Nephron progenitor cell (in vitro differentiated cells): ENCODE data around the gene VSX2.
"Not testable (repeated sequence)": the region's sequence is repeated elsewhere in the genome, so short reads cannot be mapped to it uniquely, and the experiment has no call there.

Experiments used
- DNase-seq: peaks from one replicate; pipeline ENCODE4 v3.0.0; 2021
- H3K27ac Mint-ChIP-seq: 2 replicates; pipeline ENCODE4 v1.8.0; 2021; ENCODE audit warnings: mild to moderate bottlenecking, moderate library complexity, mixed read lengths
- H3K27me3 Mint-ChIP-seq: 2 replicates; pipeline ENCODE4 v1.8.0; 2021; ENCODE audit warnings: mild to moderate bottlenecking, low read depth, mixed read lengths; ENCODE audit not compliant: poor library complexity
- H3K36me3 Mint-ChIP-seq: 2 replicates; pipeline ENCODE4 v1.8.0; 2021; ENCODE audit warnings: low read depth, mixed read lengths
- H3K4me1 Mint-ChIP-seq: 2 replicates; pipeline ENCODE4 v1.8.0; 2021; ENCODE audit warnings: mixed read lengths
- H3K4me3 Mint-ChIP-seq: 2 replicates; pipeline ENCODE4 v1.8.0; 2021; ENCODE audit warnings: mild to moderate bottlenecking, moderate library complexity, mixed read lengths
- H3K9me3 Mint-ChIP-seq: 2 replicates; pipeline ENCODE4 v1.8.0; 2021; ENCODE audit warnings: mild to moderate bottlenecking, moderate library complexity, mixed read lengths
- TF ChIP-seq, protein P1 (sequence below): fragments of 200-600 bp; sonication (generic); IDR thresholded peaks from 2 replicates; pipeline ENCODE4 v1.5.0; 2021; ENCODE audit warnings: antibody characterized with exemption

The VSX2 gene

DNA sequence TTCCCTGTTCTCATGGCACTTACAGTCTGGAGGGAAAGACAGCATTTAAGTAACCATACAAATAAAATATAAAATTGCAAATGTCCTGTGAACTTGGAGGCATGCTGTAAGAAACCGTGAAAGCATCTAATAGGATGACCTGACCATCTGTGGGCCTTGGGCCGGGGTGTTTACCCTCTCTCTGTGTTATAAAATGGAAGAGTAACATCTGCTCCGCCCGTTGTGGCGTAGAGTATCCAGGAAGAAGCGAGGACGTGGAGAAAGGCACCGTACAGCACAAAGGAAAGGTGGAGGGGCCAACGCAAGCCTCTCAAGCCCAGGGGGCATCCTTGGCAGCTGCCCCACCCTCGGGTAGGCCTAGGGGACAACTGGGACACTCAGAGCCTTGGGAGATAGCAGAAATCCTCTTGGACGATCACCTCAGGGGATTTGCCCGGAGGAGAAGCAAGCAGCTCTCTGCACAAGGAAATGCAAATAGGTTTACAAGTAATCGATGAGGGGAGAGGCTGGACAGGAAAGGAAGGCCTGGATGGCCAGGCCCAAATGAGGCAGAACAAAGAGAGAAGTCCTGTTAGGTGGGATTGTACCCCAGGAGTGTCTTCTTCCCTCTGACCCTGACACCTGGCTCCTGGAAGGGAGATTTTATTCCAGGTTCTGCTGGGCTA lies 26.2 kb downstream of the VSX2 start:
- H3K27ac Mint-ChIP-seq, result peak overlapping the region; percentile 86
- DNase-seq, result no peak
- H3K4me1 Mint-ChIP-seq, result peaks cover 9% of the 10 kb centered on the region
- H3K9me3 Mint-ChIP-seq, result no peaks in the 10 kb centered on the region
- no peaks in the 10 kb centered on the region for H3K36me3 Mint-ChIP-seq
- peaks cover 30% of the 10 kb centered on the region for H3K27me3 Mint-ChIP-seq
- H3K4me3 Mint-ChIP-seq, result no peak overlapping the region
- TF ChIP-seq, protein P1, sequence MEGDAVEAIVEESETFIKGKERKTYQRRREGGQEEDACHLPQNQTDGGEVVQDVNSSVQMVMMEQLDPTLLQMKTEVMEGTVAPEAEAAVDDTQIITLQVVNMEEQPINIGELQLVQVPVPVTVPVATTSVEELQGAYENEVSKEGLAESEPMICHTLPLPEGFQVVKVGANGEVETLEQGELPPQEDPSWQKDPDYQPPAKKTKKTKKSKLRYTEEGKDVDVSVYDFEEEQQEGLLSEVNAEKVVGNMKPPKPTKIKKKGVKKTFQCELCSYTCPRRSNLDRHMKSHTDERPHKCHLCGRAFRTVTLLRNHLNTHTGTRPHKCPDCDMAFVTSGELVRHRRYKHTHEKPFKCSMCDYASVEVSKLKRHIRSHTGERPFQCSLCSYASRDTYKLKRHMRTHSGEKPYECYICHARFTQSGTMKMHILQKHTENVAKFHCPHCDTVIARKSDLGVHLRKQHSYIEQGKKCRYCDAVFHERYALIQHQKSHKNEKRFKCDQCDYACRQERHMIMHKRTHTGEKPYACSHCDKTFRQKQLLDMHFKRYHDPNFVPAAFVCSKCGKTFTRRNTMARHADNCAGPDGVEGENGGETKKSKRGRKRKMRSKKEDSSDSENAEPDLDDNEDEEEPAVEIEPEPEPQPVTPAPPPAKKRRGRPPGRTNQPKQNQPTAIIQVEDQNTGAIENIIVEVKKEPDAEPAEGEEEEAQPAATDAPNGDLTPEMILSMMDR, result no peak

- peaks cover 9% of the 10 kb centered on the region for H3K4me1 Mint-ChIP-seq
- TF ChIP-seq, protein P1, result no peak
- no peak for DNase-seq
- H3K9me3 Mint-ChIP-seq, result no peaks in the 10 kb centered on the region
- no peak overlapping the region for H3K27ac Mint-ChIP-seq
- no peaks in the 10 kb centered on the region for H3K36me3 Mint-ChIP-seq
- no peak overlapping the region for H3K4me3 Mint-ChIP-seq
- peaks cover 17% of the 10 kb centered on the region for H3K27me3 Mint-ChIP-seq
Measured at GRCh38 chr14:74267588-74267987, 28.3 kb downstream of the VSX2 start.

DNA sequence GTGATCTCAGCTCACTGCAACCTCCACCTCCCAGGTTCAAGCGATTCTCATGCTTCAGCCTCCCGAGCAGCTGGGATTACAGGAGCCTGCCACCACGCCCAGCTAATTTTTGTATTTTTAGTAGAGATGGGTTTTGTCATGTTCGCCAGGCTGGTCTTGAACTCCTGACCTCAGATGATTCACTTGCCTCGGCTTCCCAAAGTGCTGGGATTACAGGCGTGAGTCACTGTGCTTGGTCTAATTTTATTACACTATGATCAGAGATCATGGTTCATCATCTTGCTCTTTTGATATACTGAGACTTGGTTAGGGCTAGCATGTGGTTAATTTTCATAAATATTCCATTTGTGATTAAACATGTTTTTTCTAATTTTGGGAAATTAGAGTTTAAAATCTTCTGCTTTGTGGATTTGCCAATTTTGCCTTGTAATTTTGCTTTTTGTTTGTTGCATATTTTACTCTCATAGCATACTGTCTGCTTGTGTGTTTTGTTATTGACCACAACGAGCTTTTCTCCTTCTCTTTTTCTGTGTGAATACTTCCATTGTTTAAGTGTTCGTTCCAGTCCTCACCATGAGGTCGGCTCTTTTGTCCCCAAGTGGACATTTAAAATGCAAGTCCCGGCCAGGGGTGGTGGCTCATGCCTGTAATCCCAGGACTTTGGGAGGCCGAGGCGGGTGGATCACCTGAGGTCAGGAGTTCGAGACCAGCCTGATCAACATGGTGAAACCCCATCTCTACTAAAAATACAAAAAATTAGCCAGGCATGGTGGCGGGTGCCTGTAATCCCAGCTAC lies 31.3 kb downstream of the VSX2 start:
- H3K36me3 Mint-ChIP-seq, H3K27ac Mint-ChIP-seq, DNase-seq, H3K4me3 Mint-ChIP-seq, H3K9me3 Mint-ChIP-seq, H3K4me1 Mint-ChIP-seq: not testable (repeated sequence)
- H3K27me3 Mint-ChIP-seq, result peaks cover 18% of the 10 kb centered on the region

DNA sequence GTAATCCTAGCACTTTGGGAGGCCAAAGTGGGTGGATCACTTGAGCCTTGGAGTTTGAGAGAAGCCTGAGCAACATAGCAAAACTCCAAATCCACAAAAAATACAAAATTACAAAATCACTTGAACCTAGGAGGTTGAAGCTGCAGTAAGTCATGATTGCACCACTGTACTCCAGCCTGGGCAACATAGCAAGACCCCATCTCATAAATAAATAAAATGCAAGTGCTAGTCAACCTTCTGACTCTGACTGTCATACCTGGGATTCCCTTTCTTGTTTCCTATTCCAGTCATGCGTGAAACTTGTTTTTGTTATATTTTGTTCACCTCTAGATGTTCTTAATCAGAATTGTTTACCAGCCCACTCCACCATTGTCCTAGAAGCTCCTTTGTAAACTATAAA lies 32.1 kb downstream of the VSX2 start:
- H3K27ac Mint-ChIP-seq, result no peak overlapping the region
- H3K4me1 Mint-ChIP-seq, result no peaks in the 10 kb centered on the region
- H3K36me3 Mint-ChIP-seq, result no peaks in the 10 kb centered on the region
- TF ChIP-seq, protein P1, result no peak
- peaks cover 14% of the 10 kb centered on the region for H3K27me3 Mint-ChIP-seq
- H3K9me3 Mint-ChIP-seq, result no peaks in the 10 kb centered on the region
- no peak for DNase-seq
- no peak overlapping the region for H3K4me3 Mint-ChIP-seq

DNA sequence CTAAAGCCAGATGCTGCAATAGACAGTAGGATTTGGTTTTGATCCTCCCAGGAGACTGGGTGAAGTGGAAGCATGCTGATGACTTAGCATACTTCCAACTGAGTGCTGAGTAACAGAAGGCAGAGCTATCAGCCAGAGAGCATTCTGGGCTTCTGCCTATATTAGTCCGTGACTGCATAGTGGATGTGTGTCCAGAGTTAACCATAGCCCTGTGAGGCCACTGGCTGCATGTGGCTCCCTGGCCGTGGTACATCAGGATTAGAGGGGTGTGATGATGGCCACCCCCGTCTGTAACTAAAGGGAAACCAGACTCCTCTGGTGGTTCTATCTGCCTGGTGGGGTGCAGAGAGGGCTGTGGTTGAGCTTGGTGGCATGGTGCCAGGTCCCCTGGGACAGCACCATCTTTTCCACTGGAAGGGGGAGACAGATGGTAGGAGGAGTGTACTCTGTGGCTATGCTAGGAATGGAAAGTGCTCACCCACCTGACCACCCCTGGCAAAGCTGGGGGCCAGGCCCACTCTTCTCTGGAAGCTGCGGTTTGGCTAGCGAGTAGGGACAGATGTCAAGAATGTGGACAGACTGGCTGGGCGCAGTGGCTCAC lies 36.1 kb downstream of the VSX2 start:
- Mint-ChIP-seq H3K36me3 (peaks cover 16% of the 10 kb centered on the region), H3K27me3 (peaks cover 12% of the 10 kb centered on the region), H3K27ac (no peak overlapping the region), H3K9me3 (peaks cover 21% of the 10 kb centered on the region), H3K4me1 (no peaks in the 10 kb centered on the region), H3K4me3 (no peak overlapping the region)
- TF ChIP-seq, protein P1, result no peak
- DNase-seq, result no peak

DNA sequence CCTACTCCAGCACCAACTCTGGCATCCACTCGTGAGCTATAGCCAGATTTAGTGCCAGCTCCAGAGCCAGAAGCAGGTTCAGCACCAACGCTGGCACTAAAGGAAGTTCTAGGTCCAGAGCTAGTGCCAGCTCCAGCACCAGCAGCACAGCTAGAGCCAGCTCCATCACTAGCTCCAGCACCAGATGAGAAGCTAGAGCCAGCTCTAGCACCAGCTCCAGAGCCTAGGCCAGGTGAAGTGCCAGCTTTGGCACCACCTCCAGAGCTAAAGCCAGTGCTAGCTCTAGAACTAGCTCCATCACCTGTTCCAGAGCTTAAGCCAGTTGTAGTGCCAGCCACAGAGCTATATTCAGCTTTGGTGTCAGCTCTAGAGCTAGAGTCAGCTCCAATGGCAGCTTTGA lies 38.8 kb downstream of the VSX2 start:
- no peak overlapping the region for H3K27ac Mint-ChIP-seq
- TF ChIP-seq, protein P1, result no peak
- no peak overlapping the region for H3K4me3 Mint-ChIP-seq
- H3K4me1 Mint-ChIP-seq, result no peaks in the 10 kb centered on the region
- peaks cover 34% of the 10 kb centered on the region for H3K9me3 Mint-ChIP-seq
- peaks cover 9% of the 10 kb centered on the region for H3K27me3 Mint-ChIP-seq
- DNase-seq, result no peak
- H3K36me3 Mint-ChIP-seq, result peaks cover 40% of the 10 kb centered on the region
